Spleen (tissue), 11 donors: ENCODE data around the gene ZBTB7A. TPM values are rescaled to one million over a fixed set of nuclear protein-coding genes. Genes with fewer than 3 reads are reported as not detected.

Source experiments
- DNase-seq: peaks from one replicate; pipeline ENCODE4 v3.0.0-alpha.2; 2020
- H3K27ac ChIP-seq, 8 donors: fragments of 200-600 bp; sonication (generic) in 7 of 8; 1 replicate in 4 of 8; 2 replicates in 4 of 8; pipeline versions ENCODE4 v1.5.0 to v1.8.0; 2016 to 2021; ENCODE audit warnings: inconsistent platforms in 4 of 8, mild to moderate bottlenecking in 4 of 8, moderate library complexity in 1 of 8
- H3K27me3 ChIP-seq, 7 donors: fragments of 200-600 bp; sonication (generic) in 6 of 7; replicated peaks in 1 of 7; 1 replicate in 4 of 7; 2 replicates in 3 of 7; pipeline versions ENCODE4 v1.5.0 to v1.8.0; 2016 to 2021; ENCODE audit warnings: inconsistent platforms in 3 of 7, mild to moderate bottlenecking in 1 of 7
- H3K36me3 ChIP-seq, 6 donors: fragments of 200-600 bp; sonication (generic) in 5 of 6; 1 replicate in 4 of 6; 2 replicates in 2 of 6; pipeline versions ENCODE4 v1.5.0 to v1.8.0; 2016 to 2021; ENCODE audit warnings: inconsistent platforms in 2 of 6
- H3K4me1 ChIP-seq, 6 donors: fragments of 200-600 bp; sonication (generic) in 5 of 6; 1 replicate in 3 of 6; 2 replicates in 3 of 6; pipeline versions ENCODE4 v1.5.0 to v1.8.0; 2016 to 2021; ENCODE audit warnings: inconsistent platforms in 3 of 6
- H3K4me3 ChIP-seq, 8 donors: fragments of 200-600 bp; sonication (generic) in 7 of 8; 1 replicate in 4 of 8; 2 replicates in 4 of 8; pipeline versions ENCODE4 v1.5.0 to v1.8.0; 2016 to 2021; ENCODE audit warnings: inconsistent platforms in 4 of 8, mild to moderate bottlenecking in 4 of 8, moderate library complexity in 2 of 8
- H3K9me3 ChIP-seq, 8 donors: fragments of 200-600 bp; sonication (generic) in 7 of 8; 1 replicate in 4 of 8; 2 replicates in 4 of 8; pipeline versions ENCODE4 v1.5.0 to v1.8.0; 2016 to 2021; ENCODE audit warnings: inconsistent platforms in 4 of 8
- CTCF ChIP-seq, 11 experiments: fragments of 200-600 bp in 7 of 11; fragments of 450-650 bp in 4 of 11; sonication (generic) in 4 of 11; IDR thresholded peaks in 8 of 11; conservative IDR thresholded peaks in 3 of 11; 1 replicate in 7 of 11; 2 replicates in 4 of 11; pipeline versions ENCODE4 v1.4.0 to v1.8.0; 2016 to 2021; ENCODE audit warnings: antibody characterized with exemption in 11 of 11, inconsistent platforms in 4 of 11, mild to moderate bottlenecking in 1 of 11
- POLR2A ChIP-seq, 3 donors: fragments of 450-650 bp; IDR thresholded peaks; one replicate each; pipeline ENCODE4 v1.5.1; 2017; ENCODE audit warnings: antibody characterized with exemption in 3 of 3, mild to moderate bottlenecking in 1 of 3
- POLR2AphosphoS5 ChIP-seq, 3 donors: sonication (generic); formaldehyde crosslinking; IDR thresholded peaks; one replicate each; pipeline ENCODE4 v1.5.1; 2017; ENCODE audit warnings: antibody characterized with exemption in 3 of 3
- WGBS, 5 donors: extraction: QIAGEN DNeasy Blood & Tissue Kit in 3 of 5; methylation state at CpG; one replicate each; pipeline versions ENCODE4 v1.1.5 to v1.1.7; 2013 to 2018; 5-methylcytosine and 5-hydroxymethylcytosine counted together
- intact Hi-C: fragments of 100-400 bp; cut with DNase I; formaldehyde crosslinking; loops from one replicate; pipeline ENCODE4 v1.15.0; 2023; ENCODE audit warnings: low total_unique reads
- polyA plus RNA-seq, 3 donors: library from polyadenylated mRNA; stranded (reverse); fragments of 200-250 nt; gene quantifications; one replicate each; pipeline ENCODE4 v1.2.1, GENCODE V29; 2013
- total RNA-seq, 7 donors: library from RNA; depleted of rRNA in 3 of 7; stranded (reverse); fragments of >200 nt in 3 of 7; fragmentation: NEBNext Ultra II Directional in 4 of 7; extraction: Animal tissue kit (Norgen Biotek cat#: 25700) in 4 of 7; gene quantifications; one replicate each; pipeline versions ENCODE4 v1.1.0 to v1.2.1, GENCODE V29; 2016 to 2021
- donor health status: healthy with polysubstance abuse.
- donor health status: DM: no; HTN: no; CAD: no; lungs with moderate emphysema.
- donor health status: DM: no; HTN: no; CAD: no.
- donor health status: Bipolar disorder and iron deficiency.
- donor health status: healthy.
- donor health status: DM: no; HTN: no; CAD: no.
- donor health status: DM: yes; HTN: yes; CAD: no.

The ZBTB7A gene
- total and polyA plus RNA-seq, 10 donors: 4.0 to 68.1 (median 50.8) TPM

GRCh38 chr19:4096049-4096892 is 29.6 kb upstream of the ZBTB7A start:
- TF ChIP-seq POLR2AphosphoS5 (IDR thresholded peaks at IDR 0.05) (peak; percentile 22 to 57 (median 32)), CTCF (IDR thresholded peaks at IDR 0.05 in 8 of 11, conservative IDR thresholded peaks at IDR 0.05 in 3 of 11) (no peak)
- DNase-seq: no peak
- Histone ChIP-seq H3K27ac (peak overlapping the region in 1 of 8 donors; percentile 14), H3K27me3 (no peaks in the 10 kb centered on the region), H3K4me1 (peaks cover 0 to 6% (median 0%) of the 10 kb centered on the region in 6 donors), H3K9me3 (no peaks in the 10 kb centered on the region), H3K4me3 (no peak overlapping the region), H3K36me3 (peaks cover 0 to 100% (median 66%) of the 10 kb centered on the region in 6 donors)
- intact Hi-C loops: no loop called here
- WGBS, 5 donors: 86 to 97% (median 94%) methylated on average over 22 to 31 of the region's 31 CpGs

GRCh38 chr19:4095488-4095844 is 28.8 kb upstream of the ZBTB7A start:
- intact Hi-C loops: no loop called here
- no peaks in the 10 kb centered on the region for H3K27me3 ChIP-seq
- H3K9me3 ChIP-seq: no peaks in the 10 kb centered on the region
- 93 to 97% (median 96%) methylated on average over 12 of the region's 12 CpGs for WGBS, 5 donors
- TF ChIP-seq POLR2AphosphoS5 (IDR thresholded peaks at IDR 0.05) (no peak), CTCF (IDR thresholded peaks at IDR 0.05 in 8 of 11, conservative IDR thresholded peaks at IDR 0.05 in 3 of 11) (no peak), POLR2A (IDR thresholded peaks at IDR 0.05) (no peak)
- peaks cover 0 to 100% (median 65%) of the 10 kb centered on the region in 6 donors for H3K36me3 ChIP-seq
- H3K4me3 ChIP-seq: no peak overlapping the region
- H3K4me1 ChIP-seq: peaks cover 0 to 6% (median 0%) of the 10 kb centered on the region in 6 donors
- no peak for DNase-seq
- no peak overlapping the region for H3K27ac ChIP-seq

- H3K27ac ChIP-seq: no peak overlapping the region
- H3K4me3 ChIP-seq: no peak overlapping the region
- intact Hi-C loops: no loop called here
- DNase-seq: no peak
- peaks cover 0 to 11% (median 3%) of the 10 kb centered on the region in 6 donors for H3K4me1 ChIP-seq
- H3K9me3 ChIP-seq: no peaks in the 10 kb centered on the region
- H3K36me3 ChIP-seq: peaks cover 0 to 100% (median 64%) of the 10 kb centered on the region in 6 donors
- H3K27me3 ChIP-seq: no peaks in the 10 kb centered on the region
- TF ChIP-seq POLR2A (IDR thresholded peaks at IDR 0.05) (no peak), POLR2AphosphoS5 (IDR thresholded peaks at IDR 0.05) (peak in 1 of 3 donors; percentile 49)
- WGBS, 5 donors: 87 to 100% (median 96%) methylated on average over 5 to 35 of the region's 35 CpGs
Observed at GRCh38 chr19:4094761-4095487, 28.2 kb upstream of the ZBTB7A start.

- TF ChIP-seq POLR2AphosphoS5 (IDR thresholded peaks at IDR 0.05) (peak in 1 of 3 donors; percentile 1), POLR2A (IDR thresholded peaks at IDR 0.05) (no peak), CTCF (IDR thresholded peaks at IDR 0.05 in 8 of 11, conservative IDR thresholded peaks at IDR 0.05 in 3 of 11) (no peak)
- H3K27me3 ChIP-seq: no peaks in the 10 kb centered on the region
- no peak overlapping the region for H3K4me3 ChIP-seq
- peaks cover 0 to 17% (median 10%) of the 10 kb centered on the region in 6 donors for H3K4me1 ChIP-seq
- intact Hi-C loops: no loop called here
- peaks cover 0 to 100% (median 63%) of the 10 kb centered on the region in 6 donors for H3K36me3 ChIP-seq
- H3K27ac ChIP-seq: no peak overlapping the region
- WGBS, 5 donors: 93 to 96% (median 94%) methylated on average over 17 to 19 of the region's 19 CpGs
- no peak for DNase-seq
- no peaks in the 10 kb centered on the region for H3K9me3 ChIP-seq
Observed at GRCh38 chr19:4094291-4094690, 27.6 kb upstream of the ZBTB7A start.
